ENCODE results near the gene CTSZ. TPM values are rescaled to one million over a fixed set of nuclear protein-coding genes. Genes with fewer than 3 reads are reported as not detected.

The CTSZ gene
- total and polyA plus RNA-seq, 2 donors from 2014 or later, result 200 to 234 TPM

DNA sequence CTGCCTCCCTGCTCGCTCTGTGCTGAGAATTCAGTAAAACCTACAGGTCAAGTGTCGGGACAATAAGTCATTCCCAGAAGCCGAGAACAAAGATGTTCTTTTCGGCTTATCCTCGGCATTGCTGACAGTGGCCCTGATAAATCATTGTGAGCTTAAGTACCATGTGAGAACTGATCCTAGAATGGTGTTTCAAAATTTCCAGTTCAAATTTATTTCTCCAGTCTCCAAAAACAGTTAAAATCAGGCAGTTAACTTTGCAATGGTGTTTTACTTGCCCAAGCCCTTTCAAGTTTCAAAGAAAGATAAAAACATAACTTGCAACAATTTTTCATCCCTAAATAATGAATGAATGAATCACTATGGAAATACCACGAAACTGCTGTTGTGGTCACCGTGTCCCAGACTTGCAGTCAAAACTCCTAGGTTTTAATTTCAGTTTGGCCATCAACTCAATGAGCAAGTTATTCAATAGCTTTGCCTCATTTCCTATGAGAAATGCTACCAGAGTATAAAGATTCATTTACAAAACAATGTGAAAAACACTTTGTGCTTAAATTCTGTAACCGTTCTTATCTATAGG lies 20.8 kb upstream of the CTSZ start:
- intact Hi-C loops (cut with DNase I), result loop anchor here (10.0 kb wide), 1 partner anchor 123 kb away; no protein-coding TSS in a partner anchor
- TF ChIP-seq CTCF (IDR thresholded peaks at IDR 0.05; ENCODE audit: borderline replicate concordance, extremely low read depth, insufficient read depth), result no peak
- Histone ChIP-seq H3K27me3 (ENCODE audit: control insufficient read depth, insufficient read depth, low read length) (no peaks in the 10 kb centered on the region), H3K9ac (ENCODE audit: low read length in 3 of 3) (no peak overlapping the region), H3K9me3 (ENCODE audit: control insufficient read depth in 2 of 3, insufficient read depth in 1 of 3, low read length in 3 of 3) (no peaks in the 10 kb centered on the region), H3K36me3 (ENCODE audit: control insufficient read depth in 2 of 3, insufficient read depth in 3 of 3, low read length in 3 of 3) (peaks cover 2 to 55% (median 22%) of the 10 kb centered on the region in 3 donors), H3K4me1 (ENCODE audit: control insufficient read depth in 2 of 3, insufficient read depth in 2 of 3, low read depth in 1 of 3, low read length in 3 of 3) (peaks cover 0 to 18% (median 10%) of the 10 kb centered on the region in 3 donors), H3K27ac (ENCODE audit: low read depth in 2 of 2, low read length in 2 of 2) (no peak overlapping the region), H3K4me3 (ENCODE audit: low read length in 3 of 3) (no peak overlapping the region)
- DNase-seq (no peak), FAIRE-seq (no peak)

DNA sequence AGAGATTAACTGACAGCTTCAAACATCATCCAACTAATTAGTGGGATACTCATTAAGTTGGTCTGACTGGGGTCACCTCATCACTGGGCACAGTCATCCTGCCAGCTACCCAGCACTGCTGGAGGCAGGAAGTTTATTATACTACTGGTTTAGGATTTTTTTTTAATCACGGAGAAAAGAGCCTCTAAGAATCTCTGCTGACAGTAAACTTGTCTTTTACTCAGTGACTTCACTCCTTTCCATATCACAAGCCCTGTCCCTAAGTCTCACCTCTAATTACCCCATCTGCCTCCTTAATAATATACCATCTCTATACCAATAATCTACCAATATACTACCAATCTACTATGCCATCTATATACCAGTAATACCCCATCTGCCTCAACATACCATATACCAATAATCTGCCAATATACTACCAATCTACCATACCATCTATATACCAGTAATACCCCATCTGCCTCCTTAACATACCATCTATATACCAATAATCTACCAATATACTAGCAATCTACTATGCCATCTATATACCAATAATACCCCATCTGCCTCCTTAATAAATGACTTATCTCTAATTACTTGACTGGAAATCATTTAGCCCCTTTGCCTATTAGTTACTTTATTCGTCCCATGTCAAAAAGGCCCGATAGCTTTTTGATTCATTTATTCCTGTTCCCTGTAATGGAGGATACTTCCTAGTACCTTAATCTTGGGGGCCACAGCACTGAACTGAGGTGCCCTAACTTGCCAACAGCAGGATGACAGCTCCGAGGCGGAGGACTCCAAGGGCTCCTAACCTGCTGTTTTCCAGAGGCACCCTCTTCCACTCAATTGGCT lies 20.1 kb upstream of the CTSZ start:
- Histone ChIP-seq H3K27me3 (ENCODE audit: control insufficient read depth, insufficient read depth, low read length) (no peaks in the 10 kb centered on the region), H3K27ac (ENCODE audit: low read depth in 2 of 2, low read length in 2 of 2) (no peak overlapping the region), H3K9ac (ENCODE audit: low read length in 3 of 3) (no peak overlapping the region), H3K36me3 (ENCODE audit: control insufficient read depth in 2 of 3, insufficient read depth in 3 of 3, low read length in 3 of 3) (peaks cover 2 to 55% (median 22%) of the 10 kb centered on the region in 3 donors), H3K4me1 (ENCODE audit: control insufficient read depth in 2 of 3, insufficient read depth in 2 of 3, low read depth in 1 of 3, low read length in 3 of 3) (peaks cover 0 to 18% (median 10%) of the 10 kb centered on the region in 3 donors), H3K4me3 (ENCODE audit: low read length in 3 of 3) (no peak overlapping the region), H3K9me3 (ENCODE audit: control insufficient read depth in 2 of 3, insufficient read depth in 1 of 3, low read length in 3 of 3) (no peaks in the 10 kb centered on the region)
- no peak for TF ChIP-seq CTCF (IDR thresholded peaks at IDR 0.05; ENCODE audit: borderline replicate concordance, extremely low read depth, insufficient read depth)
- DNase-seq, result no peak
- intact Hi-C loops (cut with DNase I), result loop anchor here (10.0 kb wide), 1 partner anchor 122 kb away; no protein-coding TSS in a partner anchor
- FAIRE-seq, result no peak

- no peak for DNase-seq
- H3K4me1 ChIP-seq (ENCODE audit: control insufficient read depth in 2 of 3, insufficient read depth in 2 of 3, low read depth in 1 of 3, low read length in 3 of 3), result peaks cover 0 to 12% (median 4%) of the 10 kb centered on the region in 3 donors
- no peaks in the 10 kb centered on the region for H3K27me3 ChIP-seq (ENCODE audit: control insufficient read depth, insufficient read depth, low read length)
- no peak for TF ChIP-seq CTCF (IDR thresholded peaks at IDR 0.05; ENCODE audit: borderline replicate concordance, extremely low read depth, insufficient read depth)
- intact Hi-C loops (cut with DNase I), result loop anchor here (10.0 kb wide), 1 partner anchor 121 kb away; no protein-coding TSS in a partner anchor
- H3K27ac ChIP-seq (ENCODE audit: low read depth in 2 of 2, low read length in 2 of 2), result no peak overlapping the region
- no peak overlapping the region for H3K4me3 ChIP-seq (ENCODE audit: low read length in 3 of 3)
- FAIRE-seq, result no peak
- H3K36me3 ChIP-seq (ENCODE audit: control insufficient read depth in 2 of 3, insufficient read depth in 3 of 3, low read length in 3 of 3), result peaks cover 2 to 50% (median 22%) of the 10 kb centered on the region in 3 donors
- H3K9me3 ChIP-seq (ENCODE audit: control insufficient read depth in 2 of 3, insufficient read depth in 1 of 3, low read length in 3 of 3), result no peaks in the 10 kb centered on the region
- no peak overlapping the region for H3K9ac ChIP-seq (ENCODE audit: low read length in 3 of 3)
Measured at GRCh38 chr20:59025511-59025910, 18.5 kb upstream of the CTSZ start.
